Astrocyte (in vitro differentiated cells and primary cell): ENCODE measurements around the gene AEBP2. TPM values are rescaled to one million over a fixed set of nuclear protein-coding genes. Genes with fewer than 3 reads are reported as not detected.
A peak's percentile ranks its signal among the peaks of the same experiment; 100 is the strongest.
"Not testable (repeated sequence)": the region's sequence is repeated elsewhere in the genome, so short reads cannot be mapped to it uniquely, and the experiment has no call there.

Experiments used
- DNase-seq: peaks from one replicate; pipeline ENCODE4 v3.0.0-alpha.2; 2010; ENCODE audit warnings: low read depth
- FAIRE-seq: peaks from 2 replicates; lab custom pipeline; 2011; peaks lifted over from hg19 to GRCh38; lab: Jason Lieb, UNC
- H2AFZ ChIP-seq: 2 replicates; pipeline ENCODE4 v1.6.0; 2012; ENCODE audit warnings: low read depth, low read length, inconsistent platforms
- H3K27ac ChIP-seq: 2 replicates; pipeline ENCODE4 v1.5.1; 2011; ENCODE audit warnings: low read depth, low read length, inconsistent platforms
- H3K27me3 ChIP-seq: 2 replicates; pipeline ENCODE4 v1.6.0; 2011; ENCODE audit warnings: low read length, inconsistent platforms; ENCODE audit not compliant: insufficient read depth
- H3K36me3 ChIP-seq: 2 replicates; pipeline ENCODE4 v1.5.1; 2011; ENCODE audit warnings: low read length, inconsistent platforms; ENCODE audit not compliant: insufficient read depth
- H3K4me1 ChIP-seq: 2 replicates; pipeline ENCODE4 v1.5.1; 2011; ENCODE audit warnings: low read length, inconsistent platforms; ENCODE audit not compliant: insufficient read depth
- H3K4me2 ChIP-seq: 2 replicates; pipeline ENCODE4 v1.6.0; 2012; ENCODE audit warnings: low read length, inconsistent platforms
- H3K4me3 ChIP-seq: 2 replicates; pipeline ENCODE4 v1.5.1; 2011; ENCODE audit warnings: low read depth, mild to moderate bottlenecking, low read length, inconsistent platforms; ENCODE audit not compliant: insufficient read depth
- H3K79me2 ChIP-seq: 2 replicates; pipeline ENCODE4 v1.6.0; 2012; ENCODE audit warnings: mild to moderate bottlenecking, low read length, inconsistent platforms; ENCODE audit not compliant: insufficient read depth
- H3K9ac ChIP-seq: 2 replicates; pipeline ENCODE4 v1.6.0; 2012; ENCODE audit warnings: mild to moderate bottlenecking, low read length, inconsistent platforms
- H3K9me3 ChIP-seq: 2 replicates; pipeline ENCODE4 v1.5.1; 2012; ENCODE audit warnings: low read depth, mild to moderate bottlenecking, low read length, inconsistent platforms; ENCODE audit not compliant: insufficient read depth
- H4K20me1 ChIP-seq: 2 replicates; pipeline ENCODE4 v1.6.0; 2012; ENCODE audit warnings: low read length, inconsistent platforms; ENCODE audit not compliant: insufficient read depth
- H3K27ac Mint-ChIP-seq: one replicate; pipeline ENCODE4 v1.8.0; 2021; ENCODE audit warnings: mild to moderate bottlenecking, mixed read lengths; ENCODE audit not compliant: unreplicated experiment
- H3K27me3 Mint-ChIP-seq: one replicate; pipeline ENCODE4 v1.8.0; 2021; ENCODE audit warnings: low read depth, mixed read lengths; ENCODE audit not compliant: unreplicated experiment
- H3K36me3 Mint-ChIP-seq: one replicate; pipeline ENCODE4 v1.8.0; 2021; ENCODE audit warnings: low read depth, mixed read lengths; ENCODE audit not compliant: unreplicated experiment
- H3K4me1 Mint-ChIP-seq: one replicate; pipeline ENCODE4 v1.8.0; 2021; ENCODE audit warnings: low read depth, mixed read lengths; ENCODE audit not compliant: unreplicated experiment
- H3K4me3 Mint-ChIP-seq: one replicate; pipeline ENCODE4 v1.8.0; 2021; ENCODE audit warnings: mild to moderate bottlenecking, moderate library complexity, mixed read lengths; ENCODE audit not compliant: unreplicated experiment
- H3K9me3 Mint-ChIP-seq: one replicate; pipeline ENCODE4 v1.8.0; 2021; ENCODE audit warnings: mild to moderate bottlenecking, mixed read lengths; ENCODE audit not compliant: unreplicated experiment
- EZH2 ChIP-seq: IDR thresholded peaks from 2 replicates; pipeline ENCODE4 v1.6.1; 2012; ENCODE audit warnings: mild to moderate bottlenecking, low read length, inconsistent platforms; ENCODE audit not compliant: insufficient read depth
- total RNA-seq: library from RNA; stranded (reverse); gene quantifications from 2 replicates; pipeline ENCODE4 v1.2.1, GENCODE V29; 2021
- TF ChIP-seq, protein P1 (sequence below): IDR thresholded peaks from 2 replicates; pipeline ENCODE4 v1.5.1; 2011; ENCODE audit warnings: low read depth, mild to moderate bottlenecking, inconsistent platforms, low read length, moderate library complexity; ENCODE audit not compliant: insufficient read depth

The AEBP2 gene
- total RNA-seq, 1 donor from 2014 or later = 39.8 TPM

DNA sequence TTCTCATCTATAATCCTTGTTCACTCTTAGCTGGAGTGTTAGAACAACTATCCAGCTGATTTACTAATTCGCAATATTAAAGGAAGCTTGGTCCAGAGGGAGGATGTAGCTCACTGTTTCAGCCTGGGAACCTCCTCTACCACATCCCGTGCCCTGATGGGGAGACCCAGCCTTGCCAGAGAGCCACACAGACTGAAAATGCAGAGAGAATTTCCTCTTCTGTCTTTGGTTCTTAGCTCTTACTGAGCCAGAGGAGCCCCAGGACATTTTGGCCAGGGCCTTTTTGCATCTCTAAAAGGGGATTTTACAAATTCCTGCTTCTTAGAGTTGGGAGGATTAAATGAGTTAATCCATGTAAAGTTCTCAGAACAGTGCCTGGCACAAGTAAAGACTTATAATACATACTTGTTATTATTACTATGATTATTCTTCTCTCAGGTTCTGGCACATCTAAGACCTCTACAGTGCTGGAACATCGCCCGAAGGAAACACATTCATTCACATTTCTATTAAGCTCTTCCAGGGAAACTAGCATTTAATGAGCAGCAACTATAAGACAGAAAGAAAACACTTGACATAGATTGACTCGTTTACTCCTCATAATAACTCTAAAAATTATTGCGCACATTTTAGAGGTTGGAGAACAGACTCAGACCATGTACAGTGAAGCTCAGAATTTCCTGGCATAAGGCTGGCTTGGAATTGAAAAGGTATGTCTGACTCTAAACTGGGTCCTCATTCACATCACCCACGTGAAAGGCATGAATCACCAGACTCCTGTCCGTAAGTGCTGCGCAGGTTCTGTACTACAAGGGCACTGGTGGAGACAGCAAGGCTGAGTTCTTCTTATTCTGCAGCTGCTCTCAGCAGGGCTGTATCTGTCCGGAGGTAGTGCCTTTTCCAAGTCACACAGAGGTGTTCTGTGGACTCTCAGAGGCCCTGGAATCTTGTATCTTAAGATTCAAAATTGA, 27.8 kb upstream of the AEBP2 start:
- H3K9me3 Mint-ChIP-seq = no peaks in the 10 kb centered on the region
- Histone ChIP-seq H3K36me3 (no peaks in the 10 kb centered on the region), H3K4me2 (no peak overlapping the region), H3K4me1 (no peaks in the 10 kb centered on the region), H3K79me2 (no peaks in the 10 kb centered on the region), H4K20me1 (no peaks in the 10 kb centered on the region), H3K4me3 (no peak overlapping the region), H3K9ac (no peak overlapping the region), H3K27me3 (no peaks in the 10 kb centered on the region), H2AFZ (no peak overlapping the region), H3K9me3 (no peaks in the 10 kb centered on the region), H3K27ac (no peak overlapping the region)
- FAIRE-seq (no peak), DNase-seq (peak; percentile 39)
- no peak for TF ChIP-seq EZH2
- TF ChIP-seq, protein P1, sequence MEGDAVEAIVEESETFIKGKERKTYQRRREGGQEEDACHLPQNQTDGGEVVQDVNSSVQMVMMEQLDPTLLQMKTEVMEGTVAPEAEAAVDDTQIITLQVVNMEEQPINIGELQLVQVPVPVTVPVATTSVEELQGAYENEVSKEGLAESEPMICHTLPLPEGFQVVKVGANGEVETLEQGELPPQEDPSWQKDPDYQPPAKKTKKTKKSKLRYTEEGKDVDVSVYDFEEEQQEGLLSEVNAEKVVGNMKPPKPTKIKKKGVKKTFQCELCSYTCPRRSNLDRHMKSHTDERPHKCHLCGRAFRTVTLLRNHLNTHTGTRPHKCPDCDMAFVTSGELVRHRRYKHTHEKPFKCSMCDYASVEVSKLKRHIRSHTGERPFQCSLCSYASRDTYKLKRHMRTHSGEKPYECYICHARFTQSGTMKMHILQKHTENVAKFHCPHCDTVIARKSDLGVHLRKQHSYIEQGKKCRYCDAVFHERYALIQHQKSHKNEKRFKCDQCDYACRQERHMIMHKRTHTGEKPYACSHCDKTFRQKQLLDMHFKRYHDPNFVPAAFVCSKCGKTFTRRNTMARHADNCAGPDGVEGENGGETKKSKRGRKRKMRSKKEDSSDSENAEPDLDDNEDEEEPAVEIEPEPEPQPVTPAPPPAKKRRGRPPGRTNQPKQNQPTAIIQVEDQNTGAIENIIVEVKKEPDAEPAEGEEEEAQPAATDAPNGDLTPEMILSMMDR = no peak
- no peaks in the 10 kb centered on the region for H3K27me3 Mint-ChIP-seq
- peaks cover 15% of the 10 kb centered on the region for H3K4me1 Mint-ChIP-seq
- no peaks in the 10 kb centered on the region for H3K36me3 Mint-ChIP-seq
- no peak overlapping the region for H3K27ac Mint-ChIP-seq
- H3K4me3 Mint-ChIP-seq = no peak overlapping the region

DNA sequence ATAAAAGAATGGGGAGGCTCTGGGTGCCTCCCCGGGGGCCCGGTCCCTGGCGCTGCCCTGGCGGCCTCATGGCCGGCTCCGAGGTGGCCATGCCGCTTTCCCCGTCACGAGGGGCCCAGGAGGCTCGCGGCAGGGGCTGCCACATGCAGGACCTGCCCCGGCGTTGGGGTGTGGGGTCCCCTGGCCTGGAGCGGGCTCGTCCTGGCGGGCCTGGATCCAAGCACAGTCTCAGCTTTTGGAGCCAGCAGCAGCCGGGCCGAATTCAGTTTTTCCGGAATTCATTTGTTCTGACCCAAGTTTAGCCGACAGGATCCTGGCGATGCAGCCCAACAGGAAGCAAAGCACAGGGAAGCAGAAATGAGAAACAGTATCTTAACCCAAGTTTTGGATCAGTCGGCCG, 26.4 kb upstream of the AEBP2 start:
- H3K4me3 ChIP-seq = no peak overlapping the region
- no peak overlapping the region for H2AFZ ChIP-seq
- H3K4me2 ChIP-seq = no peak overlapping the region
- no peaks in the 10 kb centered on the region for H3K4me1 ChIP-seq
- TF ChIP-seq, protein P1 = no peak
- no peak for TF ChIP-seq EZH2
- Mint-ChIP-seq H3K4me3 (no peak overlapping the region), H3K27ac (no peak overlapping the region), H3K4me1 (peaks cover 15% of the 10 kb centered on the region), H3K27me3 (no peaks in the 10 kb centered on the region), H3K36me3 (no peaks in the 10 kb centered on the region), H3K9me3 (no peaks in the 10 kb centered on the region)
- no peaks in the 10 kb centered on the region for H3K9me3 ChIP-seq
- H3K36me3 ChIP-seq = no peaks in the 10 kb centered on the region
- H4K20me1 ChIP-seq = no peaks in the 10 kb centered on the region
- no peak overlapping the region for H3K9ac ChIP-seq
- no peaks in the 10 kb centered on the region for H3K79me2 ChIP-seq
- H3K27me3 ChIP-seq = no peaks in the 10 kb centered on the region
- DNase-seq (no peak), FAIRE-seq (no peak)
- H3K27ac ChIP-seq = no peak overlapping the region

DNA sequence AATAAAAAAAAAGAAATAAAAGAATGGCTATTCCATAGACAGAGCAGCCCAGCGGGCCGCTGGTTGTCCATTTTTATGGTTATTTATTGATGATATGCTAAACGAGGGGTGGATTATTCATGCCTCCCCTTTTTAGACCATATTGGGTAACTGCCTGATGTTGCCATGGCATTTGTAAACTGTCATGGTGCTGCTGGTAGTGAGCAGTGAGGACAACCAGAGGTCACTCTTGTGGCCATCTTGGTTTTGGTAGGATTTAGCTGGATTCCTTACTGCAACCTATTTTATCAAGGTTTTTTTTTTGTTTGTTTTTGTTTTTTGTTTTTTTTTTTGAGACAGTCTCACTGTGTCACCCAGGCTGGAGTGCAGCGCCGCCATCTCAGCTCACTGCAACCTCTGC, 25.7 kb upstream of the AEBP2 start:
- not testable (repeated sequence) for H3K27ac ChIP-seq, H3K9me3 ChIP-seq, H3K79me2 ChIP-seq, H3K36me3 Mint-ChIP-seq, H3K4me1 ChIP-seq, H3K4me2 ChIP-seq, H4K20me1 ChIP-seq, H3K4me3 Mint-ChIP-seq, H3K4me3 ChIP-seq, H3K27me3 Mint-ChIP-seq, H3K9ac ChIP-seq, H2AFZ ChIP-seq, H3K27ac Mint-ChIP-seq, DNase-seq, H3K27me3 ChIP-seq, FAIRE-seq, H3K36me3 ChIP-seq, H3K9me3 Mint-ChIP-seq
- H3K4me1 Mint-ChIP-seq = peaks cover 15% of the 10 kb centered on the region
